Measurements from ENCODE around the gene SLCO4A1. TPM values are rescaled to one million over a fixed set of nuclear protein-coding genes. Genes with fewer than 3 reads are reported as not detected.
A peak's percentile ranks its signal among the peaks of the same experiment; 100 is the strongest.

Gene SLCO4A1
- total and polyA plus RNA-seq, 12 donors = 0.39 to 27.0 (median 4.9) TPM

GRCh38 chr20:62656919-62657588 lies 14.8 kb downstream of the SLCO4A1 start:
- no peak for TF ChIP-seq POLR2A (IDR thresholded peaks at IDR 0.05)
- TF ChIP-seq CTCF (IDR thresholded peaks at IDR 0.05) = no peak
- Histone ChIP-seq H3K9me3 (replicated peaks in 1 of 3) (no peaks in the 10 kb centered on the region), H3K4me1 (replicated peaks in 1 of 2) (peaks cover 11 to 14% of the 10 kb centered on the region in 2 donors), H3K4me3 (no peak overlapping the region), H3K27me3 (no peaks in the 10 kb centered on the region), H3K27ac (peak overlapping the region in 1 of 5 donors; percentile 76), H3K36me3 (replicated peaks in 1 of 2) (no peaks in the 10 kb centered on the region)
- WGBS, 4 donors = 89 to 100% (median 97%) methylated on average over 5 to 37 of the region's 37 CpGs
- no peak for DNase-seq
- intact Hi-C loops (cut with DNase I) = no loop called here

GRCh38 chr20:62657589-62657942 lies 15.3 kb downstream of the SLCO4A1 start:
- Histone ChIP-seq H3K27me3 (no peaks in the 10 kb centered on the region), H3K9me3 (replicated peaks in 1 of 3) (no peaks in the 10 kb centered on the region), H3K27ac (no peak overlapping the region), H3K36me3 (replicated peaks in 1 of 2) (no peaks in the 10 kb centered on the region), H3K4me3 (no peak overlapping the region), H3K4me1 (replicated peaks in 1 of 2) (peaks cover 9 to 14% of the 10 kb centered on the region in 2 donors)
- intact Hi-C loops (cut with DNase I) = no loop called here
- no peak for DNase-seq
- 81 to 95% (median 87%) methylated on average over 4 to 7 of the region's 7 CpGs for WGBS, 4 donors
- TF ChIP-seq POLR2A (IDR thresholded peaks at IDR 0.05) (no peak), CTCF (IDR thresholded peaks at IDR 0.05) (no peak)

- Histone ChIP-seq H3K27me3 (no peaks in the 10 kb centered on the region), H3K27ac (no peak overlapping the region), H3K4me1 (replicated peaks in 1 of 2) (peaks cover 6 to 10% of the 10 kb centered on the region in 2 donors), H3K4me3 (no peak overlapping the region), H3K36me3 (replicated peaks in 1 of 2) (no peaks in the 10 kb centered on the region), H3K9me3 (replicated peaks in 1 of 3) (no peaks in the 10 kb centered on the region)
- 85 to 100% (median 91%) methylated on average over 7 to 19 of the region's 19 CpGs for WGBS, 4 donors
- DNase-seq = no peak
- TF ChIP-seq POLR2A (IDR thresholded peaks at IDR 0.05) (no peak), CTCF (IDR thresholded peaks at IDR 0.05) (no peak)
- intact Hi-C loops (cut with DNase I) = no loop called here
Observed at GRCh38 chr20:62657956-62658355, 15.7 kb downstream of the SLCO4A1 start.

- Histone ChIP-seq H3K4me1 (replicated peaks in 1 of 2) (peaks cover 0 to 5% of the 10 kb centered on the region in 2 donors), H3K4me3 (no peak overlapping the region), H3K27me3 (no peaks in the 10 kb centered on the region), H3K27ac (no peak overlapping the region), H3K36me3 (replicated peaks in 1 of 2) (no peaks in the 10 kb centered on the region), H3K9me3 (replicated peaks in 1 of 3) (no peaks in the 10 kb centered on the region)
- intact Hi-C loops (cut with DNase I) = no loop called here
- WGBS, 4 donors = 83 to 96% (median 84%) methylated on average over 11 to 25 of the region's 25 CpGs
- TF ChIP-seq POLR2A (IDR thresholded peaks at IDR 0.05) (no peak), CTCF (IDR thresholded peaks at IDR 0.05) (no peak)
- DNase-seq = no peak
Observed at GRCh38 chr20:62658593-62659178, 16.4 kb downstream of the SLCO4A1 start.

All from adrenal gland (tissue), 12 donors.